ENCODE measurements around the gene RIMBP2.

Gene RIMBP2

DNA sequence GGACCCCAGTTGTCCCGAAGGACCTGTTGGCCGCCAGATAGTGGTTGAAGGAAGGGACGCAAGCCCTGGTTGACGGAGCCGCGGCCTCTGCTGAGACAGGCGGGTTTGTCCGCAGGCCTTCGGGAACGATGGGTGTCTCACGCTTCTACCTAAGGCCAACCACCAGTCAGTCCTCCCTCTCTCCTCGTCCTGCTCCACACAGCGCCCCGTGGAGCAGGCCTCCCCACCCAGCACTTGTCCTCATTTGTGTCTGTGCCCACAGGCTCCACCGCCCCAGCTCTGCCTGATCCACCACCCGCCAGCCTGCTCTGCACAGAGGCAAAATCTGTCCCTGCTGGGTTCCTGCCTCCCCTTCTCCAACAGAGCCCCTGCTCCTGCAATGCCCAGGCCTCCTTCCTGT is 41.0 kb downstream of the RIMBP2 start:
- DNase-seq, result no peak
- Histone ChIP-seq H3K4me3 (ENCODE audit: low read length) (no peak overlapping the region), H3F3A (ENCODE audit: insufficient read depth, low read length) (no peaks in the 10 kb centered on the region)

DNA sequence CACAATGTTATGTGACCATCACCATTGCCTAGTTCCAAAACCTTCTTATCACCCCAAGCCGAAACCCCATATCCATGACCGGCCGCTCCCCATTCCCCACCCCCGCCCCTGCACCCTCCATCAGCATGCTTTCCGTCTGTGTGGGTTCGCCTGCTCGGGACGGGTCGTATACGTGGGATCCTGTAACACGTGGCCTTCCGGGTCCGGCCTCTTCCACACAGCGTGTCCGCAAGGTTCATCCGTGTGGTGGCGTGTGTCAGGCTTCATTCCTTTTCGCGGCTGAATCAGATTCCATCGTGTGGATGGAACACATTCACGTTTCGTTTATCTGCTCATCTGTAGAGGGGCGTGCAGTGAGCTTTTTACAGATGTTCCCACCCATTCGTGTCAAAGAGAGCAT is 41.4 kb downstream of the RIMBP2 start:
- Histone ChIP-seq H3K36me3 (replicated peaks; ENCODE audit: insufficient read depth, low read length) (no peaks in the 10 kb centered on the region), H3K9ac (ENCODE audit: low read length) (no peak overlapping the region), H3K9me2 (replicated peaks; ENCODE audit: insufficient read depth, low read length) (no peaks in the 10 kb centered on the region), H3F3A (ENCODE audit: insufficient read depth, low read length) (no peaks in the 10 kb centered on the region), H3K27me3 (replicated peaks; ENCODE audit: insufficient read depth, low read length) (no peaks in the 10 kb centered on the region), H3K4me1 (ENCODE audit: low read length) (no peaks in the 10 kb centered on the region), H3K27ac (ENCODE audit: low read length) (no peak overlapping the region), H3K4me3 (ENCODE audit: low read length) (no peak overlapping the region), H3K4me2 (ENCODE audit: low read depth, low read length) (no peak overlapping the region), H3K79me2 (ENCODE audit: low read length) (no peaks in the 10 kb centered on the region), H3K9me3 (replicated peaks; ENCODE audit: insufficient read depth, low read length) (no peaks in the 10 kb centered on the region), H4K20me1 (ENCODE audit: insufficient read depth, low read length) (no peaks in the 10 kb centered on the region), H2AFZ (ENCODE audit: low read length) (no peak overlapping the region)
- DNase-seq, result no peak
- TF ChIP-seq, protein P1, sequence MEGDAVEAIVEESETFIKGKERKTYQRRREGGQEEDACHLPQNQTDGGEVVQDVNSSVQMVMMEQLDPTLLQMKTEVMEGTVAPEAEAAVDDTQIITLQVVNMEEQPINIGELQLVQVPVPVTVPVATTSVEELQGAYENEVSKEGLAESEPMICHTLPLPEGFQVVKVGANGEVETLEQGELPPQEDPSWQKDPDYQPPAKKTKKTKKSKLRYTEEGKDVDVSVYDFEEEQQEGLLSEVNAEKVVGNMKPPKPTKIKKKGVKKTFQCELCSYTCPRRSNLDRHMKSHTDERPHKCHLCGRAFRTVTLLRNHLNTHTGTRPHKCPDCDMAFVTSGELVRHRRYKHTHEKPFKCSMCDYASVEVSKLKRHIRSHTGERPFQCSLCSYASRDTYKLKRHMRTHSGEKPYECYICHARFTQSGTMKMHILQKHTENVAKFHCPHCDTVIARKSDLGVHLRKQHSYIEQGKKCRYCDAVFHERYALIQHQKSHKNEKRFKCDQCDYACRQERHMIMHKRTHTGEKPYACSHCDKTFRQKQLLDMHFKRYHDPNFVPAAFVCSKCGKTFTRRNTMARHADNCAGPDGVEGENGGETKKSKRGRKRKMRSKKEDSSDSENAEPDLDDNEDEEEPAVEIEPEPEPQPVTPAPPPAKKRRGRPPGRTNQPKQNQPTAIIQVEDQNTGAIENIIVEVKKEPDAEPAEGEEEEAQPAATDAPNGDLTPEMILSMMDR (IDR thresholded peaks at IDR 0.05; ENCODE audit: low read length), result no peak
- no peak for TF ChIP-seq EZH2 (optimal IDR thresholded peaks at IDR 0.05; ENCODE audit: low read depth, low read length)
- TF ChIP-seq EZH2phosphoT487 (IDR thresholded peaks at IDR 0.05; ENCODE audit: low read length), result no peak

More for the DNA sequence above, 41.0 kb downstream of the RIMBP2 start:
- Histone ChIP-seq H3K79me2 (ENCODE audit: low read length) (no peaks in the 10 kb centered on the region), H3K36me3 (replicated peaks; ENCODE audit: insufficient read depth, low read length) (no peaks in the 10 kb centered on the region), H3K27ac (ENCODE audit: low read length) (no peak overlapping the region; the same call in 1 of the 2 replicates), H2AFZ (ENCODE audit: low read length) (no peak overlapping the region), H3K9me3 (replicated peaks; ENCODE audit: insufficient read depth, low read length) (no peaks in the 10 kb centered on the region), H3K9ac (ENCODE audit: low read length) (no peak overlapping the region), H3K4me2 (ENCODE audit: low read depth, low read length) (no peak overlapping the region), H3K4me1 (ENCODE audit: low read length) (no peaks in the 10 kb centered on the region), H3K9me2 (replicated peaks; ENCODE audit: insufficient read depth, low read length) (no peaks in the 10 kb centered on the region), H3K27me3 (replicated peaks; ENCODE audit: insufficient read depth, low read length) (no peaks in the 10 kb centered on the region), H4K20me1 (ENCODE audit: insufficient read depth, low read length) (no peaks in the 10 kb centered on the region)
- TF ChIP-seq, protein P1 (IDR thresholded peaks at IDR 0.05; ENCODE audit: low read length), result no peak
- TF ChIP-seq EZH2phosphoT487 (IDR thresholded peaks at IDR 0.05; ENCODE audit: low read length) (no peak), EZH2 (optimal IDR thresholded peaks at IDR 0.05; ENCODE audit: low read depth, low read length) (no peak)

DNA sequence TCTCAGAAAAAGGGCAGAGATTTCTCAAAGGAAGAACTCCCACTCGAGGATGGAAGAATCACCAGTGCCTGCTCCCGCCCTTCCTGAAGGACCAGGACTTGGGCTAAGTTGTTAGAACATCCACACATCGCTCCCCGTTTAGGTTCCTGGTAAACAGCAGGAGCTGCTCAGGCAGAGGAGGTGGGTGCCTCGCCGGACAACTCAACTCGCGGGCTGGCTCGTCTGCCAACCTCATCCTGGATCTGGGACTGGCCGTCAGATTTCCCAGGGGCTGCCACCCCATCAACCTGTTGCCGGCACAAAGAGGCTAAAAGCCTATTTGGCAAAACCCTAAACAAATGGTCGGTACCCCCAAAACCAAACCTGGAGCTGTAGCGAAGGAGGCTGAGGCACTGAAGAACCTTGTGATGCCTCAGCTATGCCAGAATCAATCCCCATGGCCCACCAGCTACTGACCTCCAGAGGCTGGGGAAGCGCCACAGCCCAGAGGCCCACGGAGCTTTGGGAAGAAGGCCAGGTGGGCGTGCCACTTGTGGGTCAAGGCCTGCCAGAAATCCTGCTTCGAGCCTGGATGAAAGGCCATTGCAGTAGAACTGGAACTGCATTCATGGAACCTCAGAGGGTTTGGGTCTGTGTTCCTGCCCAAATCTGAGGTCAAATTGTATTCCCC is 42.9 kb downstream of the RIMBP2 start:
- no peaks in the 10 kb centered on the region for H3K9me2 ChIP-seq (replicated peaks; ENCODE audit: insufficient read depth, low read length)
- no peak overlapping the region for H2AFZ ChIP-seq (ENCODE audit: low read length)
- H3K4me2 ChIP-seq (ENCODE audit: low read depth, low read length), result no peak overlapping the region
- no peaks in the 10 kb centered on the region for H3K9me3 ChIP-seq (replicated peaks; ENCODE audit: insufficient read depth, low read length)
- DNase-seq, result no peak
- H3F3A ChIP-seq (ENCODE audit: insufficient read depth, low read length), result no peaks in the 10 kb centered on the region
- H3K9ac ChIP-seq (ENCODE audit: low read length), result no peak overlapping the region
- H3K27me3 ChIP-seq (replicated peaks; ENCODE audit: insufficient read depth, low read length), result no peaks in the 10 kb centered on the region
- no peaks in the 10 kb centered on the region for H3K79me2 ChIP-seq (ENCODE audit: low read length)
- no peaks in the 10 kb centered on the region for H3K4me1 ChIP-seq (ENCODE audit: low read length)
- TF ChIP-seq, protein P1 (IDR thresholded peaks at IDR 0.05; ENCODE audit: low read length), result no peak
- TF ChIP-seq EZH2 (optimal IDR thresholded peaks at IDR 0.05; ENCODE audit: low read depth, low read length), result no peak
- no peak for TF ChIP-seq EZH2phosphoT487 (IDR thresholded peaks at IDR 0.05; ENCODE audit: low read length)
- H3K27ac ChIP-seq (ENCODE audit: low read length), result no peak overlapping the region
- H4K20me1 ChIP-seq (ENCODE audit: insufficient read depth, low read length), result no peaks in the 10 kb centered on the region
- H3K36me3 ChIP-seq (replicated peaks; ENCODE audit: insufficient read depth, low read length), result no peaks in the 10 kb centered on the region
- no peak overlapping the region for H3K4me3 ChIP-seq (ENCODE audit: low read length)
